GM21576 (cell line): ENCODE results near the gene SCCPDH.
"Not testable (repeated sequence)": the region's sequence is repeated elsewhere in the genome, so short reads cannot be mapped to it uniquely, and the experiment has no call there.

Experiments
- ATAC-seq: cut with Tn5 transposase; IDR thresholded peaks from one replicate; pipeline ENCODE4 v1.9.1; 2021; ENCODE audit warnings: mild to moderate bottlenecking, moderate library complexity; ENCODE audit not compliant: unreplicated experiment

The SCCPDH gene

GRCh38 chr1:246724016-246724730 is at the start of gene SCCPDH:
TSS of gene SCCPDH (plus strand) at chr1:246724409. CDS start at chr1:246724423, 14 bp downstream.
- ATAC-seq = peak; percentile 91

GRCh38 chr1:246677842-246678241 is 46.4 kb upstream of the SCCPDH start:
- no peak for ATAC-seq

- no peak for ATAC-seq
These were observed 45.1 kb upstream of the SCCPDH start for GRCh38 chr1:246678816-246679793.

- ATAC-seq = no peak
These were observed 44.4 kb upstream of the SCCPDH start for GRCh38 chr1:246679794-246680177.

GRCh38 chr1:246680190-246680589 is 44.0 kb upstream of the SCCPDH start:
- ATAC-seq = no peak

GRCh38 chr1:246680696-246681130 is 43.5 kb upstream of the SCCPDH start:
- no peak for ATAC-seq

- no peak for ATAC-seq
These were observed 42.0 kb upstream of the SCCPDH start for GRCh38 chr1:246681900-246682895.

- ATAC-seq = no peak
These were observed 40.7 kb upstream of the SCCPDH start for GRCh38 chr1:246683521-246683920.

GRCh38 chr1:246687002-246687401 is 37.2 kb upstream of the SCCPDH start:
- ATAC-seq = no peak

- ATAC-seq = peak; percentile 99
These were observed 34.7 kb upstream of the SCCPDH start for GRCh38 chr1:246689409-246690008.

GRCh38 chr1:246690100-246690499 is 34.1 kb upstream of the SCCPDH start:
- no peak for ATAC-seq

GRCh38 chr1:246691622-246692495 is 32.4 kb upstream of the SCCPDH start:
- no peak for ATAC-seq

GRCh38 chr1:246694213-246694895 is 29.9 kb upstream of the SCCPDH start:
- ATAC-seq = not testable (repeated sequence)

GRCh38 chr1:246695136-246695535 is 29.1 kb upstream of the SCCPDH start:
- ATAC-seq = no peak

GRCh38 chr1:246695666-246696065 is 28.5 kb upstream of the SCCPDH start:
- no peak for ATAC-seq

- ATAC-seq = no peak
These were observed 25.6 kb upstream of the SCCPDH start for GRCh38 chr1:246698466-246699094.

GRCh38 chr1:246699095-246699735 is 25.0 kb upstream of the SCCPDH start:
- ATAC-seq = peak; percentile 95

- no peak for ATAC-seq
These were observed 20.6 kb upstream of the SCCPDH start for GRCh38 chr1:246703581-246703980.
